Vagina (tissue), 2 donors: ENCODE results near the gene PLEKHH3.

Experiments
- CTCF ChIP-seq, 3 experiments: fragments of 450-650 bp in 2 of 3; fragments of 200-600 bp in 1 of 3; sonication (generic) in 1 of 3; IDR thresholded peaks; one replicate each; pipeline ENCODE4 v1.5.1; 2017 to 2019; ENCODE audit warnings: antibody characterized with exemption in 3 of 3, mild to moderate bottlenecking in 2 of 3, moderate library complexity in 2 of 3
- POLR2A ChIP-seq, 2 donors: fragments of 450-650 bp; IDR thresholded peaks; one replicate each; pipeline ENCODE4 v1.6.1; 2017; ENCODE audit warnings: antibody characterized with exemption in 2 of 2, mild to moderate bottlenecking in 2 of 2, moderate library complexity in 2 of 2
- POLR2AphosphoS5 ChIP-seq, 2 donors: sonication (generic); formaldehyde crosslinking; IDR thresholded peaks; one replicate each; pipeline ENCODE4 v1.9.0; 2017; ENCODE audit warnings: antibody characterized with exemption in 2 of 2, mild to moderate bottlenecking in 2 of 2, low read depth in 1 of 2; ENCODE audit not compliant: insufficient read depth in 1 of 2

GRCh38 chr17:42702446-42702845 lies 25.7 kb upstream of the PLEKHH3 start:
- no peak for TF ChIP-seq CTCF (IDR thresholded peaks at IDR 0.05)
- no peak for TF ChIP-seq POLR2A (IDR thresholded peaks at IDR 0.05)
- no peak for TF ChIP-seq POLR2AphosphoS5 (IDR thresholded peaks at IDR 0.05; ENCODE audit: insufficient read depth in 1 of 2, low read depth in 1 of 2)
